ENCODE results near the gene SGIP1.
"Not testable (repeated sequence)": the region's sequence is repeated elsewhere in the genome, so short reads cannot be mapped to it uniquely, and the experiment has no call there.

SGIP1 gene

DNA sequence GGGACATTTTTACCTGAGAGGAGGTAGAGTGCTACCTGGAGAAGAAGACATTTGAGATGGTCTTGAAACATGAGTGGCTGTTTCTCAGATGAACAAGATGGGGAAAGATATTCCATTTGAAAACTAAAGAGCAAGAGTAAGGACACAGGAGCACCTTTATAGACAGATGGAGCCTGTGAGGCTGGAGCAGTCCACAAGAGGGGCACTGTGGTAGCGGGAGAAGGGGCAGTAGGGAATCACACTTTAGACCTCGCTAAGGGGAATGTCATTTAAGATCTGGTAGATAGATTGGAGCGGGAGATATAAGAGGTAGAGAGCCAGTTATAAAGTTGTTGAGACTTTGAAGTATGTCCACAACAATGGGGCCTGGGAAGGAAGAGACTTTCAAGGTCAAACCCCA, 241.7 kb downstream of the SGIP1 start:
- H3K4me3 ChIP-seq (ENCODE audit: low read depth, low read length), result no peak overlapping the region
- no peak for DNase-seq (ENCODE audit: low read depth)

DNA sequence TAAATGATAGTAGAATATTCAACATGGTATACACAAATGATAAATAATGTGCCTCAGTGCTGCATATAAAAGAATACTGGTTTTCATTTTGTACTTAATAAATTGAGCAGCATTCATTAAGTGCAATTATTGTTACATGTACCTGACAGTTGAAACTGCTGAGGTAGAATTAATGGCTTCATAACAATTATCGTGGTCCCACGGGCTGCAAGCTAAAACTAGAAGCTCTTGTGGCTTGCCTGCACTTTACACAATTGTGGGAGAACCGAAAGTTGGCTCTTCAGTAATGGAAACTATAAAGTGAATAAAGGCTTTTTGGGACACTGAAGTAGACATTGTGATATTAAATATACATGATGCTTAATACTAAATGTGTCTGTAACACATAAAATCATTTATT, 243.9 kb downstream of the SGIP1 start:
- H3K4me3 ChIP-seq (ENCODE audit: low read depth, low read length), result no peak overlapping the region
- no peak for DNase-seq (ENCODE audit: low read depth)

DNA sequence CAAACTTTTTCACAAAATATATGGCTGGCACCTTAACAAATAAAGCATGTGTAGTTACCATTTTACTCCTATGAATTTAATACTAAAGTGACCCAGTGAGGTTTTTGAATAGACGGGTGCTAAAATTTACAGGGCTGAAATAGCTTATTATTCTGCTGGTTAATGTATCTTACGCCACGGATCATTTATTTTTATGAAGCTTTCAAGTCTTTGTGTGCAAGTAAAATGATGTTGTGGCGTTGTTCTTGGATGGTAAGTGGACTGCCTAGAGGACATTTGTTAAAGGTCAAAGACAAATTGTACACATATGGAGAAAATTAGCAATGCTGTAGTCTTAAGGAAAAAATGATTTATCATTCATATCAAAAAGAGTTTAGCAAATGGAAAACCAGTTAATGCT, 244.3 kb downstream of the SGIP1 start:
- no peak for DNase-seq (ENCODE audit: low read depth)

DNA sequence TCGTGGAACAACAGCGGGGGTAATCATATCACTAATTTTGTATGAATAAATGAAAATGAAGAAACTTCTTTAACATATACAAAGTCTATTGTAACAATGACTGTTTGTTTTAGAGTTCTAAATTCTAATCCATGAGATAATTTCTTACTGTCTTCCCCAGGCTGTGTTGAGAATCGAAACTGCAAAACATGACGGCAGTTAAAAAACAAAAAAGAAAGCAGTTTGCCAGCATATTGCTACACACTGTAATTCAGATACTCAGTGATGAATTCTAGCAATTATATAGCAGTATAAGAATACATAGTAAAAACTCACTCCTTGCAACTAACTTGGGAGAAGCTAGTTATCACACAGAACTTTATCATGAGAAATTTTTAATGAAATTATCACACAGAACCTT, 245.0 kb downstream of the SGIP1 start:
- DNase-seq (ENCODE audit: low read depth), result no peak

More for the DNA sequence above, 244.3 kb downstream of the SGIP1 start:
- H3K4me3 ChIP-seq (ENCODE audit: low read depth, low read length), result no peak overlapping the region

DNA sequence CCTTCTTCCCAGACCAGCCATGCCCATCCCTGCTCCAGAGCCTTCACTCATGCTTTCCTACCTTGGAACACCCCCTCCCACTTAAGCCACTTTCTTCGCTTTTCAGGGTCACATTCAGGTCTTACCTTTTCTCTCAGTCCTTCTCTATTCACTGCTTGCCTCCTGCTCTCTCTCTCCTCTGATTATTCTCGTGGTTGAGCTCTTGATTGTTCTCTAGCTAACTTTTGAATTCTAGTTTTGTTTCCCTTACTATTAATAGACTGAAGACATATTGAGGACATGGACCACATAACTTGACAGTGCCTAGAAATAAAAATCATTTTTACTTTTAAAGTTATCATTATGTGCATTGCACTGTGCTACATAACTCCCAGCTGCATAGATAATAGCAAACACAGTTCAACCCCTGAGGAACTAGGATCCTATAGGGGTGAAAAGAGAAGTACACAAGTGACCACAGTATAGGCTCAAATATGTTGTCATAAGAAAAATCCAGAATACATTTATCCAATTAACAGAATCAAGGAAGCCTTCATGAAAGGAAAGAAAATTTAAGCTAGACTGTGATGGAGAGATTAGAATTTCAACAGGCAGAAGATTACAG, 245.6 kb downstream of the SGIP1 start:
- H3K4me3 ChIP-seq (ENCODE audit: low read depth, low read length), result no peak overlapping the region

More for the DNA sequence above, 245.0 kb downstream of the SGIP1 start:
- no peak overlapping the region for H3K4me3 ChIP-seq (ENCODE audit: low read depth, low read length)

DNA sequence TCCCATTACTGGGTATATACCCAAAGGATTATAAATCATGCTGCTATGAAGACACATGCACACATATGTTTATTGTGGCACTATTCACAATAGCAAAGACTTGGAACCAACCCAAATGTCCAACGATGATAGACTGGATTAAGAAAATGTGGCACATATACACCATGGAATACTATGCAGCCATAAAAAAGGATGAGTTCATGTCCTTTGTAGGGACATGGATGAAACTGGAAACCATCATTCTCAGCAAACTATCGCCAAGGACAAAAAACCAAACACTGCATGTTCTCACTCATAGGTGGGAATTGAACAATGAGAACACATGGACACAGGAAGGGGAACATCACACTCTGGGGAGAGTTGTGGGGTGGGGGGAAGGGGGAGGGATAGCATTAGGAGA, 251.8 kb downstream of the SGIP1 start:
- not testable (repeated sequence) for DNase-seq (ENCODE audit: low read depth); H3K4me3 ChIP-seq (ENCODE audit: low read depth, low read length)

More for the DNA sequence above, 245.6 kb downstream of the SGIP1 start:
- no peak for DNase-seq (ENCODE audit: low read depth)

DNA sequence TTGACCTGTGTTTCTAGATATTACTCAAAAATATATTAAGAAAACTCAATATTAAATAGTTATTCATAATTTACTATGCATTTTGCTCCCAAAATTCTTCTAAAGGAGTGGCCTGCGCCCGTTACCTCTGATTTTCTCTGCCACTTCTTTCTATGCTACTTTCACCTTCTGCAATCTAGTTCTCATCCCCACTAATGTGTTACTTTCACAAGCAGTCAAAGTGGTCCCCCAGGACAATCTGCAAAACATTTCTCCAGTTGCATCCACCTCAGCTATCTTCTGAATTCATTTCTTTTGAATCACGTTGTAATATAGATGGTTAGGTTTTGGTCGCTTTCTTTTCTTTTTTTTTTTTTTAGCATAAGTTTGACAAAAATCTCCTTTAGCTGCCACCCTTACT, 253.7 kb downstream of the SGIP1 start:
- no peak overlapping the region for H3K4me3 ChIP-seq (ENCODE audit: low read depth, low read length)
- no peak for DNase-seq (ENCODE audit: low read depth)

DNA sequence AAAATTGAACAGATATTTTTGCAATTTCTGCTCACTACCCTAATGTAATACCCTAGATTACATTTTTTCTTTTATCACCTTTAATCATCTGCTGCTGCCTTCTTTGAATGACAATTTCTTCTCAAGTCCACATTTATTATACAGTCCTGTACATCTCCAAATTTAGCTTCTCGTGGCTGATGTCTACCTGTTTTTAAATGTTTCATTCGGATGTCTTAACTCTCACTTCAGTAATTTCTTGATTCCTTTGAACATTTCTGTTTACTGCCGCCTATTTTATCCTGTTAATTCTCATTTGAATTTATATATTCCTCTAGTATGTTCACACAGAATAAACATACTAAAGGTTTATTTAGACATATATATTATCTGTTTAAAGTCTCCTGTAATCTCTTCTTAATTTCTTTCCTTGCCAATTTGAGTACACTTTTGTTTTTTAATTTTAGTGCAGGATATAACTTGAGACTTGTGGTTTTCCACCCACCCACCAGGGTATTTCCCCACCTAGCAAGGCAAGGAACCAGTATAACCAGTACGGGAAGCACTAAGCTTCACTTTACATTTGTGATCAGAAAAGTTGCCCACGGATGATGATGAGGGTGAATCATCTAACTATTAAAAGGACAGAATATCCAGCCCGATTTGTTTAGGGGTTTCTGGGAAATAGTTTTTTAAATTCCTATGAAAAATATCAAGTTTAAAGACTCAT, 254.4 kb downstream of the SGIP1 start:
- no peak overlapping the region for H3K4me3 ChIP-seq (ENCODE audit: low read depth, low read length)
- no peak for DNase-seq (ENCODE audit: low read depth)

DNA sequence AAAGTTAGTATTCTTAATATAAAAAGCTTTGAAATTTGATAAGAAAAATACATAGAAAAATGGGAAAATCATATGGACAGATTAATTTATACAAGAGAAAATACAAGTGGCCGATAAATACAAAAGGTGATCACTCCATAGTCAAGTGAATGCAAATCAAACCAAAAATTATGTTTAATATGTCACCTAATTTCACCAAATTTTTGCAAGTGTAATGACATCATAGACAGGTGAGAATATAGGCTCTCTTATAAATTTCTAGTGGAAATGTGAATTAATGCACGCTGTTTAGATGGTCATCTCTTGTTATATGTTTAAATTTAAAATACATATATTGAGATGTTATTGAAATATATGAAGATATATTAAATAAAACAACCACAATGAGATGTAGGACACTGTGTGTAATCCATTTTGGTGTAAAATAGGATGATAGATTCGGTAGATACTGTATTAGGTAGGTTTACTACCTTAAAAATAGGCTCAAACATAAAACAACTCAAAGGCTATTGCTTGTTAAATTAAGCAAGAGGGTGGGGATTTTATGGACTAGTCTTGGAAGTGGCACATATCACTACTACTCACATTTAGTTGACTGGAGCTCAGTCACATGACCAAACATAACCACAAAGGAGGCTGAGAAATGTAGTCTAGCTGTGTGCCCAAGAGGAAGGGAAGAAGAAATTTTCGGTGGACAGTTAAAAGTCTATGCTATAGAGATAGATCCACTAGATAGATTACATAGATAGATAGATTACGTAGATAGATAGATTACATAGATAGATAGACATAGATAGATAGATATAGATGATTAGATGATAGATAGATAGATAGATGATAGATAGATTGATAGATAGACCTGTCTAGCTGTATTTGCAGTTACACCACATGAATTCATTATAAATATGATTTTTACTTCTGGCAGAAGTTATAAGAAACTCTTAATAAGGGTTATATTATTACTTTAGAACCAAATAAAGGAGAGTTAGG, 258.0 kb downstream of the SGIP1 start:
- no peak for DNase-seq (ENCODE audit: low read depth)
- H3K4me3 ChIP-seq (ENCODE audit: low read depth, low read length), result no peak overlapping the region

DNA sequence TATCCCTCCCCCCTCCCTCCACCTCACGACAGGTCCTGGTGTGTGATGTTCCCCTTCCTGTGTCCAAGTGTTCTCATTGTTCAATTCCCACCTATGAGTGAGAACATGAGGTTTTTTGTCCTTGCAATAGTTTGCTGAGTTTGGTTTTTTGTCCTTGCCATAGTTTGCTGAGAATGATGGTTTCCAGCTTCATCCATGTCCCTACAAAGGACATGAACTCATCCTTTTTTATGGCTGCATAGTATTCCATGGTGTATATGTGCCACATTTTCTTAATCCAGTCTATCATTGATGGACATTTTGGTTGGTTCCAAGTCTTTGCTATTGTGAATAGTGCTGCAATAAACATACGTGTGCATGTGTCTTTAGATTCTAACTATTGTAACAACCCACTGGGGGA, 261.9 kb downstream of the SGIP1 start:
- H3K4me3 ChIP-seq (ENCODE audit: low read depth, low read length), result not testable (repeated sequence)

More for the DNA sequence above, 261.9 kb downstream of the SGIP1 start:
- DNase-seq (ENCODE audit: low read depth), result not testable (repeated sequence)
